Adrenal gland (tissue), 5 donors: Measurements from ENCODE around the gene FAM120B.

Experiments
- CTCF ChIP-seq, 6 experiments: fragments of 450-650 bp in 4 of 6; fragments of 200-600 bp in 2 of 6; sonication (generic) in 1 of 6; IDR thresholded peaks; 1 replicate in 5 of 6; 2 replicates in 1 of 6; pipeline versions ENCODE4 v1.5.1 to v1.8.0; 2016 to 2021; ENCODE audit warnings: antibody characterized with exemption in 6 of 6, mild to moderate bottlenecking in 2 of 6, moderate library complexity in 1 of 6
- POLR2A ChIP-seq, 2 donors: fragments of 450-650 bp; IDR thresholded peaks; one replicate each; pipeline ENCODE4 v1.6.1; 2017; ENCODE audit warnings: antibody characterized with exemption in 2 of 2, mild to moderate bottlenecking in 2 of 2, moderate library complexity in 1 of 2
- donor health status: DM: no; HTN: no; CAD: no.

- TF ChIP-seq CTCF (IDR thresholded peaks at IDR 0.05), result no peak
- no peak for TF ChIP-seq POLR2A (IDR thresholded peaks at IDR 0.05)
Observed at GRCh38 chr6:170294813-170295509, 11.6 kb upstream of the FAM120B start.
